GM18873 (cell line): ENCODE results near the gene COPS7A.

Source experiments
- ATAC-seq: cut with Tn5 transposase; IDR thresholded peaks from one replicate; pipeline ENCODE4 v1.9.1; 2021; ENCODE audit warnings: mild to moderate bottlenecking, moderate library complexity, moderate number of reproducible peaks; ENCODE audit not compliant: unreplicated experiment, low FRiP score

The COPS7A gene

DNA sequence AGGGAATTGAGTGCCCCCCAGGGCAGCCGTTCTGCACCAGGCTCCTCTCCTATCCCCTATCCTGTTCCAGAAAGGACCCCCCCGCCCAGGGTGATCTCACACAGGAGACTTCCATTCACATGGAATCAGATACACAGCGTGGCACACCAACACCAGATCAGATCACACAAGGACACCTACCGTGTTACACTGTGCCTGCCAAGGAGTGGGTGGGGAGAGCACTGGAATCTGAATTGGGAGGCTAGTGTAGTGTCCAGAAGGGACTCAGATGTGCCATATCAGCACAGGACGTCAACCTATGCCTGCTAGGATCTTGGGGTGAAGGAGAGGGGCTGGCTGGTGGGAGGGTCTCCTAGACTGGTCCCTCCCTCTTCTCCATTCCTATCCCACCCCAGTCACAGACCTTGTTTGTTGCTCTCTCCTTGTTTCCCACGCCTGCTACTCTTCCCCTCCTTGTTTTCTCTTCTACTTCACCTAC, 44.6 kb downstream of the COPS7A start:
- no peak for ATAC-seq

DNA sequence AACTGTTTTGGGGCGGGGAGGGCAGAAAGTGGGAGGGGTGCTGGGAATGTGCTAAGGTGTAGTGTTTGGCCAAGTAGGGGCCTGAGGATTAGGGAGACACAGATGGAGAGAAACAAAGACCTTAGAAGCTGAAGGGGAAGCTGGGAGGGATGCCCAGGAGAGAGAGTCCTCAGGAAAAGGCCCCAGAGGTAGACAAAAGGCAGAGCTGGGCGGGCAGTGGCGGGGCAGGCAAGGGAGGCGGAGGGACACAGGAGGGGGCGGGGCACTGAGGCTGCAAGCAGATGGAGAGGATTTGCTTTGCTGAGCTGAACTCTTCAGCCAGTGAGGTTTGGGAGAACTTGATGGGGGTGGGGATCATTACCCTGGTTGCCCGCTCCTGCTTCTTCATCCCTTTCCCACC, 45.1 kb downstream of the COPS7A start:
- ATAC-seq, result no peak

DNA sequence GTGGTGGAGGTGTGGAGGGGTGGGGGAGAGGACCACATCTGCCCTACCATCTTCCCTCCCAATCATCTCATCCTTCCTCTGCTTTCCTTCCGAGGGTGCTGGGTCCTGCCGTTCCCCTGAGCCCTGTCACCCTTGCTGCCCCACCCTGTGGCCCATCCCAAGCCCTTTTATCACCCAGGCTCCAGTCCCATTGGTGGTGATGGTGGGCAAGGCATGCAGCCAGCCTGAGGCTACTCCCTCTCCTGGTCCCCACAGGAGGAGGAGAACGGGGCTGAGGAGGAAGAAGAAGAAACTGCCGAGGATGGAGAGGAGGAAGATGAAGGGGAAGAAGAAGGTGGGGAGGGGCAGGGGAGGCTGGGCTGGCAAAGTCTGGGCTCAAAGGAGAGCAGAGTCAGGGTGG, 45.8 kb downstream of the COPS7A start:
- ATAC-seq, result no peak

DNA sequence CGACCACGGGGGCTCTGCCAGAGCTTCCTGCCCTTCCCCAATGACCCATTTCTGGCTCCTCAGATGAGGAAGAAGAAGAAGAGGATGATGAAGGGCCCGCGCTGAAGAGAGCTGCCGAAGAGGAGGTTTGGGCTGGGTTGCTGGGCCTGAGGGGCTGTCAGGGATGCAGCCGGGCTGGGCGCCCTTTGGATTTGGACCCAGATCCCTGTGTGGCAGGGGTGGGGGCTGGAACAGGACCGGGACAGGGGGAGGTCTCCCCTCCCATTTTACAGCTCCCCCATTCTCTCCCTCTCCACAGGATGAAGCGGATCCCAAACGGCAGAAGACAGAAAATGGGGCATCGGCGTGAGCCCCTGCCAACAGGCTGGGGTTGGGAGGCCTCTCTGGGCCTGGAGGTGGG, 46.2 kb downstream of the COPS7A start:
- ATAC-seq, result no peak

DNA sequence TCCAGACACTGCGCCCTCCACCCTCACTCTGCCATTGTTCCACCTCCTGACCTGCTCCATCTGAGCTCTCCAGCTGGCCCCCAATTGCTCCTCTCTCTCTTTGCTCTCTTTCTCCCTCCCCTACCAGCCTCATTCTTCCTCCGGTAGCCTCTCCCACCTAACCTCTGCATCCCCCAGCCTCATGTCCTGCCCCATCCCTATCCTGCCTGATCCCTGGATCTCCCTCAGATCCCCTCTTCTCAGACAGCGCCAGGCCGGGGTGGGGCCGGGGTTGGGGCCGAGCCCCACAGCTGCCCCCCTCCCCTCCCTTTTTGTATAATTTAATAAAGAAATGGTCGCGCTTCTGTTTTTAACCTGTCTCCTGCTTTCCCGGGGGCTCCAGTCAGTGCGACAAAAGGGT, 46.8 kb downstream of the COPS7A start:
- no peak for ATAC-seq

DNA sequence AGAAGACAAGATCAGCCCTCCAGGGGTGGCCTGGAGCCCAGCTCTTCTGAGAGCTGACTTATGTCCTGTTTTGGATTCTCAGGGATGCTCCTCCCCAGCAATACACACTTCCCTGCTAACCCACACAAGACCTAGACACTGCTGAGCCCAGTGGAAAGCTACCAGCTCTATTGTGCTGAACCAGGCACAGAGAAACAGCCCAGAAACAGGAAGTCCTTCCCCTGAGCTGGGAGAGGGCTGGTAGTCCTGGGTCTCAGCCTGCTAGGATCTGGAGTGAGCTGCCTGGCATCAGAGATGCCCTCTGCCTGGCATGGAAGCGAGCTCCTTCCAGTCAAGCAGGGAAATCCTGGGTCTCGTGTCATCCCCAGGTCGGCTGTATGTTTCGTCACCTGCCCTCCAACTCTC, 47.2 kb downstream of the COPS7A start:
- ATAC-seq, result no peak

DNA sequence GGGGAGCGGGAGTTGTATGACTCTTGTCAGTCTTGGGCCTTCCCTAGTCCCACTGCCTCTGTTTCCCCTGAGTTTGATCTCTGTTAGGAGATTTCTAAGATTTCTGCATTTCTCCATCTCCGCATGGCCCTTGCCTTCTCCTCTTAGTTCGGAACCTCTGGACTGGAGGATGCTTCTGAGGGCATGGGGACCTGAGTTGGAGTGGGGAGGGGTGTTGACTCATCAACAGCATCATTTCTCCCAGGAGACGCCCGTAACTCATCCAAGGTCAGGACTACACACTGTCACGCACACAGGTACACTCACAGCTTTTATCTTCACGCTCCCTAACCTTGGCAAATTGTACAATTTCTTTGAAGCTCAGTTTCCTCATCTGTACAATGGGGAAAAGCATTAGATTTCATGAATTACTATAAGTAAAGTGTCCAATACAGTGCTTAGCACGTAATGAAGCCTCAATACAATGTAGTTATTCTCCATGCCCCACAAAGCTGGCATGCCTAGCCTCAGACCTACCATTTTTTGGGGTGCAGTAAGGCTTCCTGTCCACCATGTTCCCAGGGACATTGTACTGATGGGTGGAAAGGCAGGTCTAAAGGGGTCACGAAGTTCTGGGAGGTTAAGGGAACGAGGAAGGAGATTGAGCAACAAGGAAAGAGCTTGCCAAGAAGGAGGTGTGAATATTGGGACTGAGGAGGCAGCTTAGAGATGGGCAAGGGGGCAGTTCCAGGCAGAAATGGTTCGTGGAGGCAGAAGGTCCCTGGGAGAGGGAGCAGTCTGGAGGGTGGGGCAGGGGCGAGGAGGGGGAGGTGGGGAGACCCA, 47.9 kb downstream of the COPS7A start:
- ATAC-seq, result no peak

DNA sequence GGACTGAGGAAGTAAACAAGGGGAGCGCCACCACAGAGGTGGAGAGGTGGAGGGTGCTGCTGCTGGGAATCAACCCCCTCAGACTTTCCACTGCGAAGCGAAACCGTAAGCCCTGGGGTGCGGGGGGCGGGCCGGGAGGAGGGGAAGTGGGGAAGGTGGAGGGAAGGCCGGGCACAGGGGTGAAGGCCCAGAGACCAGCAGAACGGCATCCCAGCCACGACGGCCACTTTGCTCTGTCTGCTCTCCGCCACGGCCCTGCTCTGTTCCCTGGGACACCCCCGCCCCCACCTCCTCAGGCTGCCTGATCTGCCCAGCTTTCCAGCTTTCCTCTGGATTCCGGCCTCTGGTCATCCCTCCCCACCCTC, 48.5 kb downstream of the COPS7A start, which contains the start of gene LAG3:
Gene LAG3, plus strand, starts transcription at position 190 of the 365 bp plus-strand sequence. CDS start 333 bp downstream, outside the sequence.
- no peak for ATAC-seq

DNA sequence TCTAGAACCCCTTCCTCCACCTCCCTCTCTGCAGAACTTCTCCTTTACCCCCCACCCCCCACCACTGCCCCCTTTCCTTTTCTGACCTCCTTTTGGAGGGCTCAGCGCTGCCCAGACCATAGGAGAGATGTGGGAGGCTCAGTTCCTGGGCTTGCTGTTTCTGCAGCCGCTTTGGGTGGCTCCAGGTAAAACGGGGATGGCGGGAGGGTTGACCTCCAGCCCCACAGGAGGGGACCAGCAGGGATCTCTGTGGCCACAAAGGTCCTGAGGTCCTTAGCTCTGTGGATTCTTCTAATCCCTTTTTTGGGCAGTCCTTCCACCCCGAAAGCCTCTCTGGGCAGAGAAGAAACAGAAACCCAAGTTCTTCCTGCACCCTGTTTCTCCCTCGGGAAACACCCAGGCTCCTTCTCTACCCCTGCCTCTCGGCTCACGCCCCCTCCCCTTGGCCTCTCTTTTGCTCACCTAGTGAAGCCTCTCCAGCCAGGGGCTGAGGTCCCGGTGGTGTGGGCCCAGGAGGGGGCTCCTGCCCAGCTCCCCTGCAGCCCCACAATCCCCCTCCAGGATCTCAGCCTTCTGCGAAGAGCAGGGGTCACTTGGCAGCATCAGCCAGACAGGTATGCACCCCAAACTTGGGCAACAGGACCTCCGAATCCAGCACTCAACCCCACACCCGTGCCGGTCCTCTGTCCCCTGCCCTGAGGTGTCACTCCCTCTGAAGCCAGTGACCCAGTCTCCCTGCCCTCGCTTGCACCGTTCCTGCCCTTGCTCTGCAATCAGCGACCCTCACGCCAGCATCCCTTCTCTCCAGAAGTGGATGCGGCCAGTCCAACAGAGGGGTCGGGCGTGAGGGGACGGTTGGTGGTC, 49.1 kb downstream of the COPS7A start:
- ATAC-seq, result no peak

DNA sequence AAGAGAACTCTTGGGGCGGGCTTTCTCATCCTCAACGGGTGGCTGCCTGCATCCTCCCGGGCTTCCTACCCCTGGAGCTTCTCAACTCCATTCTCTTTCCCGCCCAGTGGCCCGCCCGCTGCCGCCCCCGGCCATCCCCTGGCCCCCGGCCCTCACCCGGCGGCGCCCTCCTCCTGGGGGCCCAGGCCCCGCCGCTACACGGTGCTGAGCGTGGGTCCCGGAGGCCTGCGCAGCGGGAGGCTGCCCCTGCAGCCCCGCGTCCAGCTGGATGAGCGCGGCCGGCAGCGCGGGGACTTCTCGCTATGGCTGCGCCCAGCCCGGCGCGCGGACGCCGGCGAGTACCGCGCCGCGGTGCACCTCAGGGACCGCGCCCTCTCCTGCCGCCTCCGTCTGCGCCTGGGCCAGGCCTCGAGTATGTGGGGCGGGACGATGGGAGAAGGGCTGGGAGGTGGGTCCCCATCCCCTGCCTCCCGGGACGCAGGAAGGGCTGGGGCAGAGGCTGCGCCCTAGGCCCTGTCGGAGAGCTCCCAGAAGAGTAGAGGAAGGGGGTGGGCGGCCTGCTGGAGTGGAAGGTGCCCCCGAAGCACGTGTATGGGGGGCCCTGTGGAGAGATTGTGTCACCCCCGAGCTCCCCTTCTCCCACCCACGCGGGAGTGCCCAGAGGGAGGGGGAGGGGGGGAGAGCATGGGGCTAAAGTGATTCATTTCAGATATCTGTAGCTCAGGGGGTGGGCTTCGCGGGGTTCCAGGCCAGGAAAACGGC, 49.9 kb downstream of the COPS7A start:
- no peak for ATAC-seq

DNA sequence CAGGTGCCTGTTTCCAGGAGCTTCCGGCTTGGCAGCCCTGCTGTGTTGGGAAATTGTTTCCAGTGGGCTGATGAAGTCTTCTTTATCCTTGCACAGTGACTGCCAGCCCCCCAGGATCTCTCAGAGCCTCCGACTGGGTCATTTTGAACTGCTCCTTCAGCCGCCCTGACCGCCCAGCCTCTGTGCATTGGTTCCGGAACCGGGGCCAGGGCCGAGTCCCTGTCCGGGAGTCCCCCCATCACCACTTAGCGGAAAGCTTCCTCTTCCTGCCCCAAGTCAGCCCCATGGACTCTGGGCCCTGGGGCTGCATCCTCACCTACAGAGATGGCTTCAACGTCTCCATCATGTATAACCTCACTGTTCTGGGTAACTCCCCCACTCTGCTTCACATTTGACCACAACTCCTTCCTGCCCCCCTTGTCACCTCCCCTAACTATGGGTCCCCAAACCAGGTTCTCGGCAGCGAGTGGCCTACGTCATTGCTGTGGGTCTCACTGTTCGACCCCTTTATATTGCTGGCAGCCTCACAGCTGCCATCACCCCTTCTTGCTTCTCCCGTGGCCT, 50.7 kb downstream of the COPS7A start:
- no peak for ATAC-seq

DNA sequence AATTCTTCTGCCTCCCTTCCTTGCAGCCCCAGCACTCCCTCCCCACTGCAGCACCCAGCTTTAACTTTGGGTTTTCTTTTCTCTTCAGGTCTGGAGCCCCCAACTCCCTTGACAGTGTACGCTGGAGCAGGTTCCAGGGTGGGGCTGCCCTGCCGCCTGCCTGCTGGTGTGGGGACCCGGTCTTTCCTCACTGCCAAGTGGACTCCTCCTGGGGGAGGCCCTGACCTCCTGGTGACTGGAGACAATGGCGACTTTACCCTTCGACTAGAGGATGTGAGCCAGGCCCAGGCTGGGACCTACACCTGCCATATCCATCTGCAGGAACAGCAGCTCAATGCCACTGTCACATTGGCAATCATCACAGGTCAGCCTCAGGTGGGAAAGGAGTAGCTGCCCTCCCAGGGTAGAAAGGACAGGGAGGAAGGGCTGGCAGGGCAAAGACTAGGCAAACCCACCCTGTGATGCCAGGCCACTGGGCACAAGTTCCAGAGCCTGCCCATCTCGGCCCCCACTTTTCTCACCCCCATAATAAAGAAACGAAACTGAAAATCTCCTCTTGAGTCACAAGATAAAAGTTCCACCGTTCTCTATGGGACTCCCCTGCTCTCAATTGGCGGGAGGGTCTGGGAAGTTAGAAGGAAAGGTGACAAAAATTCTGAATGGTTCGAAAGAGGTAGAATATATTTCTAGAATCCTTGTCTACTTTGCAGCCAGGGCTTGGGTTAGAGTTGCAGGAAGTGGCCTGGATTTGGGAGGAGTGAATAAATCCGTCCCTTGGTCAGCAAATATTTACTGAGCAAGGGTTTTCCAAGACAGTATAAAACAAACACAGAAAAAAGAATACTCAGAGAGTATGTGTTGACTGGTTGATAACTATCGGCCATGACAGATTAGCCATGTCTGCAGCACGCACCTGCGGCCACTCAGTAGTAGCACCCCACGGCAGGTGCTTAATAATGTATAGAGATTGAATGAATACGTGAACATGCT, 51.6 kb downstream of the COPS7A start:
- no peak for ATAC-seq

DNA sequence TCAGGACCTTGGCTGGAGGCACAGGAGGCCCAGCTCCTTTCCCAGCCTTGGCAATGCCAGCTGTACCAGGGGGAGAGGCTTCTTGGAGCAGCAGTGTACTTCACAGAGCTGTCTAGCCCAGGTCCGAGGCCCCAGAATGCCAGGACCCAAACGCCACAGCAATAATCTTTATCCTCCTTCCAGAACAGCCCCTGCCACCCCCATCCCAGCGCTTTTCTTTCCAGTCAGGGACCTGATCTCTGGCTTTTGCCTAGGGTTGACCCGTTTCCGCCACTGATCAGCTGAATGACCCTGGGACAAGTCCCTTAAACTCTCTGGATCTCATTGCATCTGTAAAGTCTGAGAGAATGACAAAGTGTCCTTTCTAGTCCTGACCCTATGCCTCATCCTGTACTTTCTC, 53.5 kb downstream of the COPS7A start:
- no peak for ATAC-seq

DNA sequence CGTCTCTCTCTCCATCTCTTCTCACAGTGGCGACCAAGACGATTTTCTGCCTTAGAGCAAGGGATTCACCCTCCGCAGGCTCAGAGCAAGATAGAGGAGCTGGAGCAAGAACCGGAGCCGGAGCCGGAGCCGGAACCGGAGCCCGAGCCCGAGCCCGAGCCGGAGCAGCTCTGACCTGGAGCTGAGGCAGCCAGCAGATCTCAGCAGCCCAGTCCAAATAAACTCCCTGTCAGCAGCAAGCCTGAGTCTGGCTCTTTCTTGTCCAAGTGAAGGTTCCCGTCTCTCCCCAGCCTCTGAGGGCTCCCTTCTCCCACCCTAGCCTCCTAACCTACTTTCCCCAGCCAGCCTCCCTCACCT, 54.3 kb downstream of the COPS7A start:
- no peak for ATAC-seq

DNA sequence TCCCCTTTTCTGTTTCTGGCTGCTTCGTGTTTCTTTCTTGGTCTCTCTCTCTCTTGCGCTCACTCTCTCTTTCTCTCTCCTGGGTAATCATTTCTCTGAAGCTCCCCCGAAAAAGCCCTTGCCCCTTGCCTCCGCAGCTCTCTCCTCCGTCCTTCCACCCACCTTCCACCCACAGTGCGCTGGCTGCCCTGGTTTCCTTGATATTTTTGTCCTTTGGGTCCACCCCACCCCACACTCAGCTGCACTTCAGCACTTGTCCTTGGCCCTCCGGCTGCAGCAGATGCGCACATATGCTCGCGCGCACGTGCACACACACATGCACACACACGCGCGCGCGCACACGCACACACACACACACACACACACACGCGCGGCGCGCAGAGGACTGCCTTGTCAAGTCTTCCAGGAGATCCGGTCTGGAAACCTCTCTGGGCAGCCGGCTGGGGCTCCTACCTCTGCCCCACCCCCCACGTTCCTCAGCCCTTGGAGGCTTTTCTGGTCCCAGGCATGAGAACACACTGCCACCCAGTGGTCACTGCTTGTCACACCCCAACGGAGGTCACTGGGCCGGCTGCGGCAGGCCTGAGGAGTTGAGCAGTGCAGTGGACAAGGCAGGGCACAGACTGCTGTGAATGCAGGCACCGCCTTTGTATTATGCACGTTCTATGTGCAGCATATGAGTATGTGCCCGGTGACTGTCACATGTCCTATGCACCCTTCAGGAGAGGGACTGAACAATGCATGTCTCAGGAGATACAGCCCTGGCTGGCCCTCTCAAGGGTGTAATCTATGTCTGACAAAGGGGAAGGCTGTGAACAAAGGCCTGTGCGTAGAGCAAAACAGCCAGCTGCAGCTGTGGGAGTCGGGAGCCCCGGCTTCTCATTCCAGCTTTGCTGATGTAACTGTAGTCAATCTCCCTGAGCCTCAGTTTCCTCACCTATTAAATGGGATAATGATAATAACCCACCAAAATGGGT, 55.0 kb downstream of the COPS7A start:
- ATAC-seq, result peak; percentile 72

DNA sequence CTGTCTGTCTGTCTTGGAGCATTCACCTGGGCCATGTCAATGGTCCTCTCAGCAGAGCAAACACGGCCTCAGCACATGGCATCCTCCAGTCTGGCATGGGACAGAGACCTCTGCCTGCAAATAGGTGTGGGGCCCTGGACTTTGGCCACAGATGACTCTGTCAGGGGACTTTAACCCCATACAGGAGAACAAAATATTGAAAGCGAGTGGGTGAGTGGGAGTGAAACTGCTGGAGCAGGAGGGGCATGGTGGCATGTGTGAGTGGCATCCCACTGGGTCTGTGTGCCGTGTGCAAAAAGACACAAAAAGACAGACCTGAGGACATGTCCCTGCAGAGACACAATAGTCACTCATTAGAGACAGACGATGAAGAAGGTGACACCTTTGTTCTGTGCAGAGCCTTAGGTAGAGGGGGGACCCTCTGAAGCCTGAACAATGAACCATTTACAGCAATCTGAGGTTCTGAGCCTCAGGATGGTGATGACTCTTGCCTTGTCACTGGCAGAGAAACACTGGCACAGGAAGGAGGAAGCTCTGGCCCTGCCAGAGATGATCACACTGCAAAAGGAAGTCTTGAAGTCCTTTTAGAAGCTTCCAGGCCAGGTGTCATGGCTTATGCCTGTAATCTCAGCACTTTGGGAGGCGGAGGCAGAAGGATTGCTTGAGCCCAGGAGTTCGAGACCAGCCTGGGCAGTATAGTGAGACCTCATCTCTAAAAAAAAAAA, 56.0 kb downstream of the COPS7A start:
- no peak for ATAC-seq

DNA sequence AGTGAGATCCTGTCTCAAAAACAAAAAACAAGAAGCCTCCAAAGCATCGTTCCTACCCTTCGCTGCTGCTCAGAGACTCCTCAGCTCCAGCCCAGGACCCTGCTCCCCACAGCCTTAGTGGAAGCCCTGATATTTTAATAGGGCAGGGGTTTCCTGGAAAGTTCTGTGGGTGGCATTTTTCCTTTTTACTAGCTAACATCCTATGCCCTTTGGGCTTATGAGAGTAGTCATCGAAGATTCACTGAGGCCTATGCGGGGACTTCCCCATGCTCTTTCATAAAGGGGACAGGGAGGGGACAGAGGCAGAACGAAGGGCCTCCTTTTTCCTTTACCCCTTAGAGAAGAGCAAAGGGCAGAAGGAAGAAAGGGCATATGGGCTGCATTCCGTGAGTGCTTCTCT, 56.7 kb downstream of the COPS7A start:
- ATAC-seq, result no peak
